SH-SY5Y (cell line): ENCODE data around the gene ADI1.

Experiments used
- GATA2 ChIP-seq: IDR thresholded peaks from 2 replicates; pipeline ENCODE4 v1.6.1; 2011; ENCODE audit warnings: mild to moderate bottlenecking, low read depth, low read length
- GATA3 ChIP-seq: IDR thresholded peaks from 2 replicates; pipeline ENCODE4 v1.6.1; 2011; ENCODE audit warnings: low read depth, mild to moderate bottlenecking, low read length, moderate library complexity

ADI1 gene

DNA sequence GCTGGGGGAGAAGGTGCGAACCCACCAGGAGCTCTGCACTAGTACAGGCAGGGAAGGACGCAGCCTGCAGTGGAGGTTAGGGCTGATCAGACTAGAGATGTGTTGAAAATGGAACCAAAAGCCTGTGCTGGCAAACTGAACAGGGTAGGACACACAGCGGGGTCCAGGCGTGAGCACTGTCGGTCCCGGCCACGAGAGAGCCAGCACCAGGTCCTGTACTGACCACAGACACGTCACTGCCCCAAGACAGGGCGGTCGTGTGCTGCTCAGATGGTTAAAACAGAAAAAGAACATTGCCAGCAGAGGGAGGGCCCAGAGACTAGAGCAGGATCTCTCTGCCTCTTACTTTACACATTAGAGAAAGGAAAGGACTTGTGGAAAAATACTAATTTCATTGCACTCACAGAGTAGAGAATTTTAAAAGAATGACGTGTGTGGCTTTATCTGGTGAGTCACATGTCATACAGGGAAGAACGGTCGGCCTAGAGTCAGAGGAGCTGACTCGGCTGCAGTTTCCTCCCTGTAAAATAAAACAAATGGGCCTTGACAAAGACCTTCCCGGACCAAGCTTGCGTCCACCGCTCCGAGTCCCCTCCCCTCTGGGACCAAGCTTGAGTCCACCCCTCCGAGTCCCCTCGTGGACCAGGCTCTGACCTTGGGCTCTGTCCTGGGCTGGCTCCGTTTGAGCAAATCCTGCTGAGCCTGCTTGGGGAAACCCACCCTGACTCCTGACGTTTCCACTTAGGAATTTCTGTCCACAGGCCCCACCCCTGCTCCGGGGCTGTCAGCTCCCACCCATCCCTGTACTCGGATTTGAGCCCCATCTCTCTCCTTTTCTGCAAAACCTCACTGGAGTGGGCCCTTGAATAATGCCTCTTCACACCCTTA, 16.7 kb upstream of the ADI1 start:
- TF ChIP-seq GATA3 (no peak), GATA2 (no peak)

DNA sequence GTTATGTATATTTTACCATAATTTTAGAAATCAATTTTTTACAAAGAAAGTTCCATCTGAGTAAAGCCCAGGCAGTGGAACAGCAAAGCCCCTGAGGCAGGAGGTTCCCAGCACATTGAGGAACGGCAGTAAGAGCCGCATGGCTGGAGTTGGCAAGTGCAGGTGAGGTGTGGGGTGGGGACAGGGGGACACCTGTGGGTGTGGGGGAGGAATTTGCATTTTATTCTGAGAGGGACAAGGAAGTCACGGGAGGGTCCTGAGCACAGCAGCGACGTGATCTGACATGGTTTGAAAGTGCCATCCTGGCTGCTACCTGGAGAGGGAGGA, 16.1 kb upstream of the ADI1 start:
- TF ChIP-seq GATA2 (no peak), GATA3 (no peak)

GRCh38 chr2:3534251-3534814, 15.0 kb upstream of the ADI1 start:
- TF ChIP-seq GATA3 (no peak), GATA2 (no peak)

DNA sequence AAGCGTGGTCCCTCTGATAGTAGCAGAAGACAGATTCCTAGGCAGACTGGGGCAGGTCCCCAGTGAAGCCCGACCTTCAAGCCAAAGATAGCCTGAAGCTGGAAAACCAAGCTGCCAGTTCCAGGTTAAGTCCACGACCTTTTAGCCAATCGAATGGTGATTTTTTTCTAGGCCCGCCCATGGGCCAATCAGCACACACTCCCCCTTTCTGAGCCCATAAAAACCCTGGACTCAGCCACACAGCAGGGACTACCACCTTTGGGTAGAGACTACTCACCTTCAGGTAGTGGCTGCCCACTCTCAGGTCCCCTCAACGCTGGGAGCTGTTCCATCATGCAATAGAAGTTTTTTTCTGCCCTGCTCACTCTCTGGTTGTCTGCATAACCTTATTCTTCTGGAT, 14.5 kb upstream of the ADI1 start:
- TF ChIP-seq GATA3 = no peak
- no peak for TF ChIP-seq GATA2

DNA sequence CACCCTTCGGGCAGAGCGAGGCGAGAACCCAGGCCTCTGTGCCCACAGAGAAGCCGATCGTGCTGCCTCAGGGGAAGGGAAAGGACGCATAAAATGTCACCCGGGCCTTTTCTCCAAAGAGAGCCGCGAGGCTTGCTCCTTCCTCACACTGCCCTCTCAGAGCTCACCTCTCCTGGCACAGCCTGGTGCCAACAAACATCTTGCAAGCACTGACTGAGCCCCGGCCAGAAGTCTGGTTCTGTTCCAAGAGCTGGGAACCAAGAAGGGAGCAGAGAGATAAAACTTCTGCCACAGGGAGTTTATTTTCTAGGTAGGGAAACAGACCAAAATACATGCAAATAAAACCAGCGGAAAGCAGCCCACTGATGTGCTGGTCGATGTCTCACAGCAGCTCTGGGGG, 13.6 kb upstream of the ADI1 start:
- TF ChIP-seq GATA3 (no peak), GATA2 (no peak)

DNA sequence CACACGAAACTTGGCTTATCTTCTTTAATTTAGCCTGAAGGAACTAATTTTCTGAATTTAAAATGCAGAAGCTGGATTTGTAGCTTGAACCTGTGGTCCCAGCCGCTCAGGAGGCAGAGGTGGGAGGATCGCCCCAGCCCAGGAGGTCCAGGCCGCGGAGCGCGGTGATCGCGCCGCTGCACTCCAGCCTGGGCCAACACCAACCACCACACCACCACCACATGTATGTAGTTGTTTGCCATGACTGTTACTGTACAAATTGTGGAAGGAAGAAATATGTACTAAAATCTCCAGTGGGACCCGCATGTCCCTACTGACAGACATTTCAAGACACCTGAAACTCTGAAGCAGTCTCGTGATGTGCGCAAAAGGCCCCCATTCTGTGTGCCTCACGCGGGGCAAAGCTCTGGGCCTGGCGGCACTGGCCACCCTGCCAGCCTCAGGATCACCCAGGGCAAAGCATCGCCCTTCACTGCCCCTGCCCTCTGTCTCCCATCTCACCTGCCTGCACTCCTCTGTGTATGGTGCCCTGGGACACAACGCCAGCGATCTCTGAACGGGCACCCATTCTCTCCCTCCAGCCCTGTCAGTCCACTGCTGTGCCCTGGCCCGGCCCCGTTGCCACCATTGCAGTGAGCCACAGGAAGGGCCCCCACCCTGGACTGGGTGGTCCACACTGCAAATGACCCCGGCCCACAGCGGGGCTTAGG, 10.1 kb upstream of the ADI1 start:
- TF ChIP-seq GATA3 (no peak), GATA2 (no peak)

GRCh38 chr2:3527886-3528785, 8.8 kb upstream of the ADI1 start:
- no peak for TF ChIP-seq GATA3

DNA sequence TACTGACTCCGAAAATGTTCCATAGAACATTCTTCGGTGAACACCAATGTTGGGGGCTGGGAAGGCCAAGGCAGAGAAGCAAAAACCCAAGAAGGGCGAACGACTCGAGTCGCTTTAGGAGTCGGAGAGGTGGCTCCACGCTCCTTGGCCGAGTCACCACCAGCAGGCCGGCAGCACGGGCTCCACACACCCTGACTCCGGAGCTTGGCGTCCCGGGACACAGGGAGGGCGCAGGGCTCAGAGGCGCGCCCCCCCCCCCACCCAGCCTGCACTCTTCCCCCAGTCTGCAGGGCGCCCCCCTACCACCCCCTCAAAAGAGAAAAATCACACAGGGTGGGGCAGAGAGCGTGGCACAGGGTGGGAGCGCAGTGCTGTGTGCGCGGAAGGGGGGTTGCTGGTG, 7.5 kb upstream of the ADI1 start:
- TF ChIP-seq GATA3 (no peak), GATA2 (no peak)

GRCh38 chr2:3523551-3524041, 4.3 kb upstream of the ADI1 start:
- TF ChIP-seq GATA2 = peak; percentile 22; the same call in 1 of the 2 replicates
- no peak for TF ChIP-seq GATA3

DNA sequence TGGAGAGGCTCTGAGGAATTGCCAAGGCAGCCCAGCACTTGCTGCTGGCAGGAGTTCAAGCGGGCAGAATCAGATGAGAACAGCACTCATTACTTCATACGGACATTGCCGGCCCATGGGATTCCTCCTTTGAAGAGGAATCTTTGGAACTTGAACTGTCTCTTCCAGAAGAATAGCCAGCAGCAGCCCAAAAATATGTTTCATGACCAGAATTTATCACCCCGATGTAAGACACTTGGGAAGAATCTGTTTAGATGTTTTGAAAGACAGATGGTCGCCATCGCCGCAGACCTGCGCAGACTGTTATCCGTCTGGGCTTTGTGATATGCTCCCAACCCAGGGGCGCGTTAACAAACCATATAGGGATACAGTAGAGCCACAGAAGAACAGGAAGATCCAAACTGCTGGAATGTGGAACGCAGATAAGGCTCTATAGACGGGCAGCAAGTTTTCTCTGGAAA, 3.7 kb upstream of the ADI1 start:
- TF ChIP-seq GATA3 (no peak), GATA2 (no peak)

DNA sequence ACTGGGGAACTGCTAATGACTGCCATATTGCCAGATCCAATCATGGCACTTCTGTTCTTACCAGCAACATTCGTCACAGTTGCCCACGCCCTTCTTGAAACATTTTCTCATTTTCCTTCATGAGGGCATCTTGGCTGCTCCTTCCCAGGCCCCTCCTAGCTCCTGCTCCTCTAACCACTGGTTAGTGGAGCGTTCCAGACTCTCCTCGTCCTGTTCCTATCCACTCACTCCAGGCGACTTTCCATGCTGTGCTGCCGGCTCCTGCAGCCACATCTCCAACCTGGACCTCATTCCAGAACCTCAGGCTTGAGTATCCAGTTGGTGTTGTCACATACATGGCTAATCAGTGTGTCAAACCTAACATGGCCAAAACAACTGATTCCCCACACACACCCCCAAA, 1.3 kb upstream of the ADI1 start:
- TF ChIP-seq GATA3 = no peak
- TF ChIP-seq GATA2 = no peak

DNA sequence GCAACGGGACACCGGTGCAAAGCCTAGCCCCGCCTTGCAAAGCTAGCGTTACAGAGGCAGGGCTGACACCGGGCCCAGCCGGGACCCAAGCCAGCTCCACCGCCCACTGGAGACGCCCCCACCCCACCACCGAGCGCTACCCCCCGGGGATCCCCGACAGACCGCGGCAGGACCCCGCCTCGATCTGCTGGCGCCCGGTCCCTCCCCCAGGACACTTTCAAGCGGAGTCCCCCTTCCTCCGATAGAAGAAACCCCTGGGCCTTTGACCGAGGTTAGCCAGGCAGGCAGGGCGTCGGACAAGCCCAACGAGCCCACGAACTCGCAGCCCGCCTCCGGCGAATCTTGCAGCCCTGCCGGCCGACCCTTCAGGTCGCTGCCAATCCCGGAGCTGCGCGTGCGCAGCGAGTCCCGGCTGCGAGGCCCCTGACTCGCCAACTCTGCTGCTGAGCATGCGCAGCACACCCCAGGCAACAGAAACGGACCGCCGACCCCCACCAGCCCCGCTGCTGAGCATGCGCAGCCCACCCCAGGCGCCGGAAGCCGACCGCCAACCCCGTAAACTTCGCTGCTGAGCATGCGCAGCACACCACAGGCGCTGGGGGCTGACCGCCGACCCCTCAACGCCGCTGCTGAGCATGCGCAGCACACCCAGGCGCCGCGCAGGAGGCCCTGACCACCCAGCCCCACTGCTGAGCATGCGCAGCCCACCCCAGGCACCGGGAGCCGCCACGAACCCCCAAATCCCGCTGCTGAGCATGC, 656 bp downstream of the ADI1 start:
- TF ChIP-seq GATA2 (no peak), GATA3 (no peak)

DNA sequence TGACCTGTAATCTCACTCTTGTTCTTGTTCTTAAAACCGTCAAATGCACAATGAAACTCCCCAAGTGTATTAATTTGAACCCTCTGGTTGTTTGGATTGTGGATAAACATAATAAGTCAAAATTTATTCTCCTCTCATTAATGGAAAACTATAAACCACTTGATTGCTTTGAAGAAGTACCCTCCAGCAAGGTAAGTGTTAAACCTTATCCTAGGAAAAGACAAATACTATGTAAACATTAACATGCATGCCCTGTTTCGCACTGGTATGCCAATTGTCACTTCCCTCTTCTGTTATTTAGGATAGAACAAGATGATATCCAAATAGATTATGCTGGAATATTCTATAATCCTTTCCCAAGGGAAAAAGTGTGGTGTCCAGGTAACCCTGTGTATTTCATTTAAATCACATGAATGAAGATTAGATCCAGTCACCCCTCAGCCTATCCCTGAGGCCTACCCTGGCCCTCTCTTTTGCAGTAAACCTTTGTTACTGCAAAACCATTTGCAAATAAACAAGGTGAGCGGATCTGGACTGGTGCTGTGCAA, 1.3 kb downstream of the ADI1 start:
- TF ChIP-seq GATA3 (no peak), GATA2 (no peak)

DNA sequence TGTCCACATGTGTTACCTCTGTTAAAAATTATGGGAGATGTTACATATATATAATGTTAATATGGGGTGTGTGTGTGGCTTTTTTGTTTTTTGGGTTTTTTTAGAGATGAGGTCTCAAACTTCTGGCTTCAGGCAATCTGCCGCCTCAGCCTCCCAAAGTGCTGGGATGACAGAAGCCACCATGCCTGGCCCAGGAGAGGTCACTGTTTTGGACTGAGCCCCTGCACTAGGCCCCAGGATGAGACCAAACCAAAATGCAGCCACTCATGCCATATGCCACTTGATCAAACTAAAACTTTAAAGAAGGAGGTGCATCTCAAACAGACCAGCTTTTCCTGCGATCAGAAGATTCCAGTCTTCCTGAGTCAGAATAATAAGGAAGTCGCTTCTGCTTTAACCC, 2.5 kb downstream of the ADI1 start:
- TF ChIP-seq GATA3 (no peak), GATA2 (no peak)
